ENCODE measurements around the gene PAK4.

DNA sequence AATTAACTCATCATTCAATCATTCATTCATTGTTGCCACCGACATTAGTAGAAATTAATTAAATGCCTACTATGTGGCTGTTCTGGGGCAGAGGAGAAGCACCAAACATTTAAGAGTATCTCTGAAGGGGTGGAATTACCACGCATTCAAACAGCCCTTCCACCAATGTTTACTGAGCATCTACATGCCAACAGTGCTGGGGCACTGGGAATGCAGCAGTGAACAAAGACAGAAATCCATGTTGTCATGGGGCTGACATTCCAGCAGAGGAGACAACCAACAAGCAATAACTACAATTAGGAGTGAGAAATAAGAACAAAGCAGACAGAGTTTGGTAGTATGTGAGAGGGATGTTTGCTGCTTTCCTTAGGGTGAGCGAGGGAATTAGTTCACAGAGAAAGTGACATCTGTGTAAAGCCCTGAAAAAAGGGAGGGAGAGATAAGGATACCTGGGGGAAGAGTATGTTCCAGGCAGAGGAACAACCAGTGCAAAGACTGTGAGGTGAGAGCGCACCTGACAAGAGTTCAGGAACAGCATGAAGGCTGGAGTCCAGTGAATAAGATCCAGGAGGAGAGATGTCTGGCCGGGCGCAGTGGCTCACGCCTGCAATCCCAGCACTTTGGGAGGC is 1.3 kb upstream of the PAK4 start:
- no peak for TF ChIP-seq MEF2B (IDR thresholded peaks at IDR 0.05; ENCODE audit: partially characterized antibody, poor library complexity, severe bottlenecking)
- TF ChIP-seq, protein P1, sequence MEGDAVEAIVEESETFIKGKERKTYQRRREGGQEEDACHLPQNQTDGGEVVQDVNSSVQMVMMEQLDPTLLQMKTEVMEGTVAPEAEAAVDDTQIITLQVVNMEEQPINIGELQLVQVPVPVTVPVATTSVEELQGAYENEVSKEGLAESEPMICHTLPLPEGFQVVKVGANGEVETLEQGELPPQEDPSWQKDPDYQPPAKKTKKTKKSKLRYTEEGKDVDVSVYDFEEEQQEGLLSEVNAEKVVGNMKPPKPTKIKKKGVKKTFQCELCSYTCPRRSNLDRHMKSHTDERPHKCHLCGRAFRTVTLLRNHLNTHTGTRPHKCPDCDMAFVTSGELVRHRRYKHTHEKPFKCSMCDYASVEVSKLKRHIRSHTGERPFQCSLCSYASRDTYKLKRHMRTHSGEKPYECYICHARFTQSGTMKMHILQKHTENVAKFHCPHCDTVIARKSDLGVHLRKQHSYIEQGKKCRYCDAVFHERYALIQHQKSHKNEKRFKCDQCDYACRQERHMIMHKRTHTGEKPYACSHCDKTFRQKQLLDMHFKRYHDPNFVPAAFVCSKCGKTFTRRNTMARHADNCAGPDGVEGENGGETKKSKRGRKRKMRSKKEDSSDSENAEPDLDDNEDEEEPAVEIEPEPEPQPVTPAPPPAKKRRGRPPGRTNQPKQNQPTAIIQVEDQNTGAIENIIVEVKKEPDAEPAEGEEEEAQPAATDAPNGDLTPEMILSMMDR (IDR thresholded peaks at IDR 0.05 in 2 of 3, conservative IDR thresholded peaks at IDR 0.05 in 1 of 3; ENCODE audit: control insufficient read depth in 2 of 3, extremely low read depth in 1 of 3, insufficient read depth in 1 of 3, low read depth in 3 of 3, low read length in 3 of 3), result no peak
- no peak for TF ChIP-seq BACH1 (IDR thresholded peaks at IDR 0.05; ENCODE audit: borderline replicate concordance)
- TF ChIP-seq, protein P2, sequence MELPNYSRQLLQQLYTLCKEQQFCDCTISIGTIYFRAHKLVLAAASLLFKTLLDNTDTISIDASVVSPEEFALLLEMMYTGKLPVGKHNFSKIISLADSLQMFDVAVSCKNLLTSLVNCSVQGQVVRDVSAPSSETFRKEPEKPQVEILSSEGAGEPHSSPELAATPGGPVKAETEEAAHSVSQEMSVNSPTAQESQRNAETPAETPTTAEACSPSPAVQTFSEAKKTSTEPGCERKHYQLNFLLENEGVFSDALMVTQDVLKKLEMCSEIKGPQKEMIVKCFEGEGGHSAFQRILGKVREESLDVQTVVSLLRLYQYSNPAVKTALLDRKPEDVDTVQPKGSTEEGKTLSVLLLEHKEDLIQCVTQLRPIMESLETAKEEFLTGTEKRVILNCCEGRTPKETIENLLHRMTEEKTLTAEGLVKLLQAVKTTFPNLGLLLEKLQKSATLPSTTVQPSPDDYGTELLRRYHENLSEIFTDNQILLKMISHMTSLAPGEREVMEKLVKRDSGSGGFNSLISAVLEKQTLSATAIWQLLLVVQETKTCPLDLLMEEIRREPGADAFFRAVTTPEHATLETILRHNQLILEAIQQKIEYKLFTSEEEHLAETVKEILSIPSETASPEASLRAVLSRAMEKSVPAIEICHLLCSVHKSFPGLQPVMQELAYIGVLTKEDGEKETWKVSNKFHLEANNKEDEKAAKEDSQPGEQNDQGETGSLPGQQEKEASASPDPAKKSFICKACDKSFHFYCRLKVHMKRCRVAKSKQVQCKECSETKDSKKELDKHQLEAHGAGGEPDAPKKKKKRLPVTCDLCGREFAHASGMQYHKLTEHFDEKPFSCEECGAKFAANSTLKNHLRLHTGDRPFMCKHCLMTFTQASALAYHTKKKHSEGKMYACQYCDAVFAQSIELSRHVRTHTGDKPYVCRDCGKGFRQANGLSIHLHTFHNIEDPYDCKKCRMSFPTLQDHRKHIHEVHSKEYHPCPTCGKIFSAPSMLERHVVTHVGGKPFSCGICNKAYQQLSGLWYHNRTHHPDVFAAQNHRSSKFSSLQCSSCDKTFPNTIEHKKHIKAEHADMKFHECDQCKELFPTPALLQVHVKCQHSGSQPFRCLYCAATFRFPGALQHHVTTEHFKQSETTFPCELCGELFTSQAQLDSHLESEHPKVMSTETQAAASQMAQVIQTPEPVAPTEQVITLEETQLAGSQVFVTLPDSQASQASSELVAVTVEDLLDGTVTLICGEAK (IDR thresholded peaks at IDR 0.05; ENCODE audit: borderline replicate concordance), result no peak
- no peak for TF ChIP-seq BCL11A (IDR thresholded peaks at IDR 0.05; ENCODE audit: low read depth, low read length)
- TF ChIP-seq BRCA1 (IDR thresholded peaks at IDR 0.05; ENCODE audit: low read depth, low read length), result no peak
